ENCODE measurements around the gene FGA.
"Not testable (repeated sequence)": the region's sequence is repeated elsewhere in the genome, so short reads cannot be mapped to it uniquely, and the experiment has no call there.

FGA gene

GRCh38 chr4:154608361-154609252 is 18.1 kb upstream of the FGA start:
- no peak for DNase-seq (ENCODE audit: low read depth, low spot score)

GRCh38 chr4:154606728-154607723 is 16.5 kb upstream of the FGA start:
- DNase-seq (ENCODE audit: low read depth, low spot score), result no peak

- no peak for DNase-seq (ENCODE audit: low read depth, low spot score)
Observed at GRCh38 chr4:154604696-154605200, 14.2 kb upstream of the FGA start.

GRCh38 chr4:154603033-154603943 is 12.7 kb upstream of the FGA start:
- no peak for DNase-seq (ENCODE audit: low read depth, low spot score)

GRCh38 chr4:154602404-154603020 is 12.0 kb upstream of the FGA start:
- DNase-seq (ENCODE audit: low read depth, low spot score), result no peak

- no peak for DNase-seq (ENCODE audit: low read depth, low spot score)
Observed at GRCh38 chr4:154597798-154598774, 7.5 kb upstream of the FGA start.

GRCh38 chr4:154597281-154597680 is 6.7 kb upstream of the FGA start:
- not testable (repeated sequence) for DNase-seq (ENCODE audit: low read depth, low spot score)

GRCh38 chr4:154595807-154596206 is 5.3 kb upstream of the FGA start:
- DNase-seq (ENCODE audit: low read depth, low spot score), result no peak

- not testable (repeated sequence) for DNase-seq (ENCODE audit: low read depth, low spot score)
Observed at GRCh38 chr4:154594343-154594742, 3.8 kb upstream of the FGA start.

GRCh38 chr4:154593868-154594267 is 3.3 kb upstream of the FGA start:
- DNase-seq (ENCODE audit: low read depth, low spot score), result no peak

GRCh38 chr4:154591890-154592289 is 1.3 kb upstream of the FGA start:
- DNase-seq (ENCODE audit: low read depth, low spot score), result no peak

- no peak for DNase-seq (ENCODE audit: low read depth, low spot score)
Observed at GRCh38 chr4:154589296-154590197, 995 bp downstream of the FGA start.

- DNase-seq (ENCODE audit: low read depth, low spot score), result no peak
Observed at GRCh38 chr4:154588198-154588597, 2.3 kb downstream of the FGA start.

GRCh38 chr4:154586296-154587033 is 4.1 kb downstream of the FGA start:
- DNase-seq (ENCODE audit: low read depth, low spot score), result no peak

GRCh38 chr4:154585369-154586018 is 5.0 kb downstream of the FGA start:
- no peak for DNase-seq (ENCODE audit: low read depth, low spot score)

- no peak for DNase-seq (ENCODE audit: low read depth, low spot score)
Observed at GRCh38 chr4:154584259-154584658, 6.3 kb downstream of the FGA start.

GRCh38 chr4:154583677-154584076 is 6.9 kb downstream of the FGA start:
- no peak for DNase-seq (ENCODE audit: low read depth, low spot score)

All from activated CD4-positive, CD25-positive, alpha-beta regulatory T cell treated with anti-CD3 and anti-CD28 coated beads, Interleukin-2, amount 50 U/mL, for 16 hours (primary cell).